ENCODE data around the gene CORO1C.

Gene CORO1C

DNA sequence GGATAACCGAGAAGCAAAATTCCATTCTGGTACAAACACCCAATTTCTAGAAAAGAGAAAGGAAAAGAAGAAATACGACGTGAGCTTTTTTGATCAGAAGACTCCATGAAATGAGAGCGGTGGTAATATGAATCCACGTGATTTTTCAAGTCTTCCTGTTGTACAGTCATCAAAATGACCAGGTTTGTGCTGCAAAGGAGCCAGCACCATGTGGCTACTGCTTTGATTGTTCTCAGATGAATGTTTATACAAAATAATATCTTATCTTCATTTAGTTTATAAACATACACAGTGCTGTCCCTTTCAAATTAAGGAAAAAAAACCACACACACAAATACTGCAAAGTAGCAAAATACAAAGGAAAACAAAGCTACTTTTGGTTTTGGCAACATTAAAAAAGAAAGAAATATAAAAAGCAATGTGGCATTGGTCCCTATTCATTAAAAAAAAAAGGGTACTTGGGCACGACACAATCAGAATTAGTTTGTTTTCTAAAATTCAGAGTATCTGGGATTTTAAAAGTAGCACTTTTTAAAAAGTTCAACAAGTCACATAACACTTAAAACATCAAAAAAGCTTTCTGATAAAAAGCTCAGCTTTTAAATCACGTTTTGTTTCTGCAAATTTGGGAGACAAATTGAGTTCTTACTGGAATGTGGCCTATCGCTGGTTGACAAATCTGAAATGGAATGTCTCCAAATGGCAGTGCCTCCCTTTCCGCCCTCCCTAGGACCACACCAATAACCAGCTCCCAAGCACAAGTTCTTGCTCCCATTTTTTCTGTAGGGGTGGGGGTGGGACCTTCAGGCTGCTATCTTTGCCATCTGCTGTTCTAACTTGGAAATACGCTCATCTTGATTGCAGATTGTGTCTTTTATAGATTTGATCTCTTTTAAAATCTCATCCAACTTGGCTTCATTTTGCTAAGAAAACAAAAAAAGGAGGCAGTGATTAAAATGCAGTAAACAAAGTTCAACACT is 84.4 kb downstream of the CORO1C start:
- no peak for TF ChIP-seq CTCF (IDR thresholded peaks at IDR 0.05; ENCODE audit: borderline replicate concordance, control extremely low read depth, extremely low read depth, insufficient read depth, missing control alignments)
- in situ Hi-C loops (cut with MboI; ENCODE audit: low sequenced_read_pairs, unreplicated experiment): no loop called here
- DNase-seq (ENCODE audit: low spot score): no peak

DNA sequence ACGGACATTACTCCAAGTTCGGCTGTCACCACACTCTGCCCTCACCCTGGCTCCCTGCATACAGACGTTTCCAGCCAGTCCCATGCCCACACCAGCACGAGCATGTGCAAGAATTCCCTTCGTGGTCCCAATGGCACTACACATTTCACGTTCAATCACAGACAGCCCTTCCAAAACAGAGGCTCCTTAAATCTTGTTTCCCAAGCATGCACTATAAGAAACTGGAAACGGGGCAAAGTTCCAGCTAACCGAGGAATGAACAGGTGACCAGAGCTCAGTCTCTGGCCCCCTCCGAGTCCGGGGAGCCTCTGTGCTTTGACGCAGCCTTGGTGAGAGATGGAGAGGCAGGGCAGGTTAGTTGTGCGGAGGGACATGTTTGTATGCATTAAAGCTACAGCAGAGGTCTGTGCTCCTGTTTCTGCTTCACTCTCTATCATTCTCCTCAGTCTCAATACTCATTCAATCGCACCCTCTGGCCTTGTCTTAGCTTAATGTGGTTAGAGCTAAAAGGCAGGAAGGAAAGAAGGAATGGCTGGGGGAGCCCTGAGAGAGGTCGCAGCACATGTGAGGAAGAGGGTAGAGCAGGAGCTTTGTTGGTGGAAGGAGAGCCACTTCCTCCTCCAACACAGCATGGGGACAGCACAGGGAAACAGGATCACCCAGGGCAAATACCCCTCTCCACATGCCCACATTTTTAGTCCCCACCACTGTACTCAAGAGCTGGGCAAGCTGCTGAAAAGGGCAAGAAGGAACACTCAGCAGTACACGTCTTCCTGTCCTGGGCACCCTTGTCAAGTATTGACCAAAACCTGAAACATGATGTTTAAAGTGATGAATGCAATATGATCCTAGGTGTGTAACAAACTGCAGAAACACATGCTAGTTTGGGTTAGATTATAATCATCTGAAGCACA is 85.4 kb downstream of the CORO1C start:
- no peak for DNase-seq (ENCODE audit: low spot score)
- no peak for TF ChIP-seq CTCF (IDR thresholded peaks at IDR 0.05; ENCODE audit: borderline replicate concordance, control extremely low read depth, extremely low read depth, insufficient read depth, missing control alignments)
- in situ Hi-C loops (cut with MboI; ENCODE audit: low sequenced_read_pairs, unreplicated experiment): no loop called here

DNA sequence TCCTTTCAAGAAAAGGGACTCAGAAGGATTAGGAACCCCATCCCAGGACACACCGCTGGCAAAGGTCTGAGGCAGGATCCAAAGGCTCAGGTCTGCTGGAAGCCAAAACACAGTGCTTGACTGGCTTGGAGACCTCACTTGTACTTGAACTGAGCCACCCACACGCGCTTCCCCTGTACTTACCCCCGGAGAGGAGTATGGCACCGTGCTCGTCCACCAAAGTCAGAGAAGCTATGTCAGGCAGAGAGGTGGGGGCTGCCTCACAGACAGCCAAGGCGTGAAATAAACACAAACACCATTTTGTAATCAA is 86.6 kb downstream of the CORO1C start:
- TF ChIP-seq CTCF (IDR thresholded peaks at IDR 0.05; ENCODE audit: borderline replicate concordance, control extremely low read depth, extremely low read depth, insufficient read depth, missing control alignments): no peak
- in situ Hi-C loops (cut with MboI; ENCODE audit: low sequenced_read_pairs, unreplicated experiment): no loop called here
- no peak for DNase-seq (ENCODE audit: low spot score)

- in situ Hi-C loops (cut with MboI; ENCODE audit: low sequenced_read_pairs, unreplicated experiment): no loop called here
- DNase-seq (ENCODE audit: low spot score): no peak
- no peak for TF ChIP-seq CTCF (IDR thresholded peaks at IDR 0.05; ENCODE audit: borderline replicate concordance, control extremely low read depth, extremely low read depth, insufficient read depth, missing control alignments)
These were observed 87.1 kb downstream of the CORO1C start for GRCh38 chr12:108643941-108644810.

- in situ Hi-C loops (cut with MboI; ENCODE audit: low sequenced_read_pairs, unreplicated experiment): no loop called here
- no peak for TF ChIP-seq CTCF (IDR thresholded peaks at IDR 0.05; ENCODE audit: borderline replicate concordance, control extremely low read depth, extremely low read depth, insufficient read depth, missing control alignments)
- DNase-seq (ENCODE audit: low spot score): no peak
These were observed 88.2 kb downstream of the CORO1C start for GRCh38 chr12:108642899-108643654.

Data from GM13976 (cell line).